ENCODE data around the gene CCDC89.

- TF ChIP-seq POLR2A (IDR thresholded peaks at IDR 0.05; ENCODE audit: low read depth, low read length) (no peak), TCF12 (IDR thresholded peaks at IDR 0.05; ENCODE audit: low read depth, low read length) (no peak), EP300 (IDR thresholded peaks at IDR 0.05; ENCODE audit: borderline replicate concordance in 1 of 2, control insufficient read depth in 1 of 2, low read depth in 2 of 2, low read length in 2 of 2) (no peak), ETV6 (conservative IDR thresholded peaks at IDR 0.05 in 1 of 2, IDR thresholded peaks at IDR 0.05 in 1 of 2; ENCODE audit: borderline replicate concordance in 1 of 2, low read depth in 1 of 2) (no peak)
Observed at GRCh38 chr11:85695546-85695945, 9.6 kb upstream of the CCDC89 start.

All from GM12878 (cell line).